Left ventricle myocardium inferior (tissue), 1 donor: ENCODE results near the gene ZNF585A. TPM values are rescaled to one million over a fixed set of nuclear protein-coding genes. Genes with fewer than 3 reads are reported as not detected.

Experiments used
- DNase-seq: peaks from one replicate; pipeline ENCODE4 v3.0.0-alpha.2; 2020
- H3K27ac ChIP-seq: fragments of 200-600 bp; replicated peaks from 2 replicates; pipeline ENCODE4 v1.8.0; 2021
- H3K27me3 ChIP-seq: fragments of 200-600 bp; 2 replicates; pipeline ENCODE4 v1.8.0; 2021; ENCODE audit warnings: low read depth
- H3K36me3 ChIP-seq: fragments of 200-600 bp; 2 replicates; pipeline ENCODE4 v1.8.0; 2021
- H3K4me1 ChIP-seq: fragments of 200-600 bp; 2 replicates; pipeline ENCODE4 v1.8.0; 2021
- H3K4me3 ChIP-seq: fragments of 200-600 bp; 2 replicates; pipeline ENCODE4 v1.8.0; 2021; ENCODE audit warnings: mild to moderate bottlenecking, moderate library complexity
- H3K9me3 ChIP-seq: fragments of 200-600 bp; replicated peaks from 2 replicates; pipeline ENCODE4 v1.8.0; 2021
- intact Hi-C: fragments of 100-400 bp; cut with micrococcal nuclease; formaldehyde crosslinking; loops from one replicate; pipeline ENCODE4 v1.11.0; 2022
- total RNA-seq: library from RNA; stranded (reverse); fragmentation: NEBNext Ultra II Directional; extraction: Animal tissue kit (Norgen Biotek cat#: 25700); gene quantifications from one replicate; pipeline ENCODE4 v1.2.1, GENCODE V29; 2021
- TF ChIP-seq, protein P1 (sequence below): fragments of 200-600 bp; IDR thresholded peaks from 2 replicates; pipeline ENCODE4 v1.8.0; 2021; ENCODE audit warnings: antibody characterized with exemption, mild to moderate bottlenecking, borderline replicate concordance
- donor health status: DM: no; HTN: yes; CAD: no; lungs with severe emphysema.

Gene ZNF585A
- total RNA-seq, 1 donor from 2014 or later, result 11.4 TPM

DNA sequence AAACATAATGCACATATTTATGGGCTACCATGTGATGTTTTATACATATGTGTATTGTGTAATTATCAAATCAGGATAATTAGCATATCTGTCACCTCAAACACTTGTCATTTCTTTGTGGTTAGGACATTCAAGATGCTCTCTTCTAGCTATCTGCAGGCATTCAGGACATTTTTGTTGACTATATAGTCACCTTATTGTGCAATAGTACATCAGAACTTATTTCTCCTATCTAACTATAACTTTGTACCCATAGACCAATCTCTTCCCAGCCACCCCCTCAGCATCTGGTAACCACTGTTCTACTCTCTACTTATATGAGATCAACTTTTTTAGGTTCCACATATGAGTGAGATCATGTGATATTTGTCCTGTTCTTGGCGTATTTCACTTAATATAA is 73.9 kb downstream of the ZNF585A start:
- TF ChIP-seq, protein P1, sequence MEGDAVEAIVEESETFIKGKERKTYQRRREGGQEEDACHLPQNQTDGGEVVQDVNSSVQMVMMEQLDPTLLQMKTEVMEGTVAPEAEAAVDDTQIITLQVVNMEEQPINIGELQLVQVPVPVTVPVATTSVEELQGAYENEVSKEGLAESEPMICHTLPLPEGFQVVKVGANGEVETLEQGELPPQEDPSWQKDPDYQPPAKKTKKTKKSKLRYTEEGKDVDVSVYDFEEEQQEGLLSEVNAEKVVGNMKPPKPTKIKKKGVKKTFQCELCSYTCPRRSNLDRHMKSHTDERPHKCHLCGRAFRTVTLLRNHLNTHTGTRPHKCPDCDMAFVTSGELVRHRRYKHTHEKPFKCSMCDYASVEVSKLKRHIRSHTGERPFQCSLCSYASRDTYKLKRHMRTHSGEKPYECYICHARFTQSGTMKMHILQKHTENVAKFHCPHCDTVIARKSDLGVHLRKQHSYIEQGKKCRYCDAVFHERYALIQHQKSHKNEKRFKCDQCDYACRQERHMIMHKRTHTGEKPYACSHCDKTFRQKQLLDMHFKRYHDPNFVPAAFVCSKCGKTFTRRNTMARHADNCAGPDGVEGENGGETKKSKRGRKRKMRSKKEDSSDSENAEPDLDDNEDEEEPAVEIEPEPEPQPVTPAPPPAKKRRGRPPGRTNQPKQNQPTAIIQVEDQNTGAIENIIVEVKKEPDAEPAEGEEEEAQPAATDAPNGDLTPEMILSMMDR, result no peak
- H3K27me3 ChIP-seq, result no peaks in the 10 kb centered on the region
- DNase-seq, result no peak
- H3K9me3 ChIP-seq, result peaks cover 100% of the 10 kb centered on the region
- H3K27ac ChIP-seq, result no peak overlapping the region
- intact Hi-C loops, result no loop called here
- H3K4me1 ChIP-seq, result no peaks in the 10 kb centered on the region
- H3K4me3 ChIP-seq, result no peak overlapping the region
- H3K36me3 ChIP-seq, result peaks cover 100% of the 10 kb centered on the region

DNA sequence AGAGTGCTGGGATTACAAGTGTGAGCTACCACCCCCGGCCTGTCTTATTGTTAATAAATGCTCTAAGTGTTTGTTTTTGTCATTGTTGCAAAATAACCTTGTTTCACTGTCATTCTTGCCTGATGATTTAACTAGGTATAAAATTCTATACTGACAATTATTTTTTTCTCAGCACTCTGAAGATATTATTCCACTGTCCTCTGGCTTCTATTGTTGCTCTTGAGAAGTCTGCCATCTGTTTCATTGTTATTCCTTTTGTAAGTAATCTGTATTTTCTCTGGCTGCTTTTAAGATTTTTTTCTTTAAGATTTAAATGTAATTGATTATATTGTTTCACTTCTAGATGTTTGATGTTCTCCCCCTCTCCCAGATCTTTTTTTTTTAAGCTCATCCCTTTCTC is 76.6 kb downstream of the ZNF585A start:
- Histone ChIP-seq H3K4me1 (no peaks in the 10 kb centered on the region), H3K36me3 (peaks cover 100% of the 10 kb centered on the region), H3K9me3 (peaks cover 91% of the 10 kb centered on the region), H3K4me3 (no peak overlapping the region), H3K27me3 (no peaks in the 10 kb centered on the region), H3K27ac (no peak overlapping the region)
- DNase-seq, result no peak
- TF ChIP-seq, protein P1, result no peak
- intact Hi-C loops, result no loop called here

Other genes with a start within 250 kb of the ZNF585A start
- 9.6 TPM for gene ZNF420, start 94.3 kb downstream of the ZNF585A start, total RNA-seq
- 13.7 TPM for gene ZNF585B, start 37.8 kb upstream of the ZNF585A start, total RNA-seq
- 8.9 TPM for gene ZNF383, start 45.5 kb upstream of the ZNF585A start, total RNA-seq
- 6.2 TPM for gene ZNF527, start 198.4 kb upstream of the ZNF585A start, total RNA-seq